Measurements from ENCODE around the gene RAB3GAP1.

DNA sequence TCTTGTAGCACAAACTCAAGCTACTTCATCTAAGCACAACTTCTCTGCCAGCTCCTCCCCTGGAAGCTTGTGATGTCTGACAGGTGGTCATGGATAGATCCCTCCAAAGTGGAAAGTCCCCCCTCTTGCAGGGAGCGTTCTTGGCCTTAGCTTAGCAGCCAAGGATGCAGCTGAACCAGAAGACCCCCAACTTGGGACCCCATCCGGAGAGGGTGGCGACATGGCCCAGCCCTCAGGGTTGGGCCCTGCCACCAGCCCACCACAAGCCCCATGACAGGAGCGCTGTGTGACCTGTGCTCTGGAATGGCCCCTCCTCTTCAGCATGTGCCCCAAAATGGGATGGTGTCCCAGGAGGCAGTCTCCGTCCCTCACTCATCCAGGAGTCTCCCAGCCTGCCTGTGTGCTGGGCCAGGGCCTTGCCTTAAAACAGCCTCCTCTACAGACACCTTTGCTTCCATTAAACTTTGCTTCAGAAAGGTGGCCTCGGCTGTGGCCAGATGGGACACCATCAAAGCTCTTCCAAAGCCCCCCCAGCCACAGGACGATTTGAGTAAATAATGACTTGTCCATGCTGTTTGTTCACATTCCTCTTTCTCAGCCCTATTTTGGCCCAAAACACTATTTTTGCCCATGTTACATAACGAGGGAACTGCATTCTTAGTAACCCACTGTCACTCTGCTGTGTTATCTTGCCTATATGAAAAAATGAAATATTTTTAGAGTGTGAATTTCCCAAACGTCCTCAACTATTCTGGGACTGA, 122.1 kb downstream of the RAB3GAP1 start:
- no peak for TF ChIP-seq EZH2 (IDR thresholded peaks at IDR 0.05; ENCODE audit: borderline replicate concordance, low read length)
- TF ChIP-seq, protein P1, sequence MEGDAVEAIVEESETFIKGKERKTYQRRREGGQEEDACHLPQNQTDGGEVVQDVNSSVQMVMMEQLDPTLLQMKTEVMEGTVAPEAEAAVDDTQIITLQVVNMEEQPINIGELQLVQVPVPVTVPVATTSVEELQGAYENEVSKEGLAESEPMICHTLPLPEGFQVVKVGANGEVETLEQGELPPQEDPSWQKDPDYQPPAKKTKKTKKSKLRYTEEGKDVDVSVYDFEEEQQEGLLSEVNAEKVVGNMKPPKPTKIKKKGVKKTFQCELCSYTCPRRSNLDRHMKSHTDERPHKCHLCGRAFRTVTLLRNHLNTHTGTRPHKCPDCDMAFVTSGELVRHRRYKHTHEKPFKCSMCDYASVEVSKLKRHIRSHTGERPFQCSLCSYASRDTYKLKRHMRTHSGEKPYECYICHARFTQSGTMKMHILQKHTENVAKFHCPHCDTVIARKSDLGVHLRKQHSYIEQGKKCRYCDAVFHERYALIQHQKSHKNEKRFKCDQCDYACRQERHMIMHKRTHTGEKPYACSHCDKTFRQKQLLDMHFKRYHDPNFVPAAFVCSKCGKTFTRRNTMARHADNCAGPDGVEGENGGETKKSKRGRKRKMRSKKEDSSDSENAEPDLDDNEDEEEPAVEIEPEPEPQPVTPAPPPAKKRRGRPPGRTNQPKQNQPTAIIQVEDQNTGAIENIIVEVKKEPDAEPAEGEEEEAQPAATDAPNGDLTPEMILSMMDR (IDR thresholded peaks at IDR 0.05; ENCODE audit: low read length) = no peak

Data from OCI-LY1 (cell line).